GM10248 (cell line): ENCODE data around the gene NAT14.
A peak's percentile ranks its signal among the peaks of the same experiment; 100 is the strongest.

Experiments used
- CTCF ChIA-PET: fragments of 300-600 bp; sonication (Branson Sonifier 250); formaldehyde crosslinking; extraction: SDS; loops from one replicate; lab custom pipeline; 2021; ENCODE audit warnings: antibody characterized with exemption; lab: Yijun Ruan, JAX
- POLR2A ChIA-PET: fragments of 350-650 bp; sonication (Branson Sonifier 250); formaldehyde crosslinking; extraction: SDS; loops from one replicate; lab custom pipeline; 2020; ENCODE audit warnings: antibody characterized with exemption; lab: Yijun Ruan, JAX
- DNase-seq: peaks from one replicate; pipeline ENCODE4 v3.0.0; 2012; ENCODE audit errors: extremely low spot score
- CTCF ChIP-seq: IDR thresholded peaks from 2 replicates; pipeline ENCODE4 v1.5.1; 2012; ENCODE audit warnings: mild to moderate bottlenecking, low read depth; ENCODE audit errors: extremely low read depth, missing control alignments, control extremely low read depth

NAT14 gene

GRCh38 chr19:55453511-55454260 lies 31.3 kb upstream of the NAT14 start:
- POLR2A ChIA-PET, result no interaction called here
- TF ChIP-seq CTCF, result no peak
- CTCF ChIA-PET, result interaction anchor here (0.8 to 1.6 kb wide), 6 partner anchors 14 to 312 kb away, joined by 3 to 9 read pairs (median 3); no protein-coding TSS in a partner anchor
- DNase-seq, result no peak

- peak; percentile 75 for TF ChIP-seq CTCF
- ChIA-PET POLR2A (no interaction called here), CTCF (interaction anchor here (1.2 kb wide), 1 partner anchor 199 kb away, joined by 3 read pairs; no protein-coding TSS in a partner anchor)
- DNase-seq, result peak; percentile 68
Observed at GRCh38 chr19:55454787-55455243, 30.2 kb upstream of the NAT14 start.

- ChIA-PET CTCF (no interaction called here), POLR2A (no interaction called here)
Observed at GRCh38 chr19:55455576-55456235, 29.3 kb upstream of the NAT14 start.

GRCh38 chr19:55456347-55456746 lies 28.6 kb upstream of the NAT14 start:
- POLR2A ChIA-PET, result no interaction called here
- no peak for TF ChIP-seq CTCF
- CTCF ChIA-PET, result no interaction called here
- DNase-seq, result no peak

More at GRCh38 chr19:55455576-55456235, 29.3 kb upstream of the NAT14 start:
- DNase-seq, result no peak
- no peak for TF ChIP-seq CTCF

GRCh38 chr19:55457683-55458457 lies 27.1 kb upstream of the NAT14 start:
- POLR2A ChIA-PET, result no interaction called here
- CTCF ChIA-PET, result interaction anchor here (0.9 to 2.6 kb wide), 2 partner anchors 10 to 19 kb away, joined by 3 to 13 read pairs; partner anchors contain the start of gene ZNF628
- no peak for DNase-seq
- no peak for TF ChIP-seq CTCF

GRCh38 chr19:55459551-55459949 lies 25.4 kb upstream of the NAT14 start:
- no peak for DNase-seq
- ChIA-PET CTCF (interaction anchor here (1.1 to 2.6 kb wide), 3 partner anchors 8 to 44 kb away, joined by 3 to 13 read pairs (median 6); no protein-coding TSS in a partner anchor), POLR2A (no interaction called here)
- TF ChIP-seq CTCF, result no peak
